Activated naive CD8-positive, alpha-beta T cell treated with anti-CD3 and anti-CD28 coated beads for 36 hours (primary cell): ENCODE measurements around the gene S100A7A. TPM values are rescaled to one million over a fixed set of nuclear protein-coding genes. Genes with fewer than 3 reads are reported as not detected.
"Not testable (repeated sequence)": the region's sequence is repeated elsewhere in the genome, so short reads cannot be mapped to it uniquely, and the experiment has no call there.

Source experiments
- DNase-seq: peaks from one replicate; pipeline ENCODE4 v3.0.0; 2021
- H3K27ac Mint-ChIP-seq: one replicate; pipeline ENCODE4 v1.8.0; 2022; ENCODE audit warnings: mild to moderate bottlenecking, moderate library complexity, mixed read lengths
- H3K27me3 Mint-ChIP-seq: one replicate; pipeline ENCODE4 v1.8.0; 2022; ENCODE audit warnings: mild to moderate bottlenecking, mixed read lengths
- H3K36me3 Mint-ChIP-seq: one replicate; pipeline ENCODE4 v1.8.0; 2021; ENCODE audit warnings: mild to moderate bottlenecking, mixed read lengths
- H3K4me1 Mint-ChIP-seq: one replicate; pipeline ENCODE4 v1.8.0; 2021; ENCODE audit warnings: mixed read lengths
- H3K4me3 Mint-ChIP-seq: one replicate; pipeline ENCODE4 v1.8.0; 2022; ENCODE audit warnings: mild to moderate bottlenecking, moderate library complexity, mixed read lengths
- H3K9me3 Mint-ChIP-seq: one replicate; pipeline ENCODE4 v1.8.0; 2022; ENCODE audit warnings: mixed read lengths
- total RNA-seq, 2 experiments: library from RNA; stranded (reverse); gene quantifications; one replicate each; pipeline ENCODE4 v1.2.3, GENCODE V29; 2021

Gene S100A7A
- total RNA-seq, 2 experiments from 2014 or later, result not detected

DNA sequence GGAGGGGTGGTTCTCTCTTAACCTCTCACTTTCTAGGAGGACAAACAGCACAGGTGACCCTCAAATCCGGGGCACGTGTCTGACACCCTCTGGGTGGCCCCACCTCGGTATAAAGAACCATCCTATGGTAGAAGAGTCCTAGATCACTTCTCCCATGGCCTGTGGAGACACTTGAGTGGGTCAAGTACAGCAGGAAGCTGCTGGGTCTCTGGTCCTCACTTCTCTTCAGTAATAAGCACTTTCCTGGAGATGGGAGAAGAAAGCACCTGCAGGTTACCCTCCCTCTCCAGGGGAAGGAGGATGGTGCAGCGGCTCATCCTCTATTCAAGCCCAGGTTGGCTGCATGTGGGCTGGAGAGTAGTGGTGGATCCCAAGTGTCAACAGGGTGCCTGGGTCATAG, 27.2 kb downstream of the S100A7A start:
- Mint-ChIP-seq H3K4me1 (no peaks in the 10 kb centered on the region), H3K27ac (no peak overlapping the region), H3K4me3 (no peak overlapping the region), H3K36me3 (no peaks in the 10 kb centered on the region), H3K27me3 (peaks cover 18% of the 10 kb centered on the region), H3K9me3 (no peaks in the 10 kb centered on the region)
- DNase-seq, result no peak

DNA sequence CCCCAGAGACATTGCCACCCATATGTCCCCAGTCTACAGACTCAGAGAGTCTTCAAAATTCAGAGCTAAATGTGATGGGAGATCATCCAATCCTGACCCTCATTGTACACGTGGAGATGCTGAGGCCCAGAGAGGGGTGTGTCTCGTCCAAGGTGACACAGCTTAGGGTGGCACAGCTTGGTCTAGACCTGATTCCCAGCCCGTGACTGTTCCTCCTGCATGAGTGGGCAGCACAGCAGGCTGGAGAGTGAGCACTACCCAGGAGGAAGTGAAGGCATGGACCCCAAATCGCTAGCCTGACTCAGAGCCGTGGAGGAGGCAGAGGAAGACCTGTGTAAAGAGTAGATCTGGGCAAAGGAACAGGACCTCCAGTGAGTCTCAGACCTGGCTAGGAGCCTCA, 27.8 kb downstream of the S100A7A start:
- Mint-ChIP-seq H3K27ac (no peak overlapping the region), H3K4me1 (no peaks in the 10 kb centered on the region), H3K36me3 (no peaks in the 10 kb centered on the region), H3K9me3 (no peaks in the 10 kb centered on the region), H3K27me3 (peaks cover 23% of the 10 kb centered on the region), H3K4me3 (no peak overlapping the region)
- no peak for DNase-seq

DNA sequence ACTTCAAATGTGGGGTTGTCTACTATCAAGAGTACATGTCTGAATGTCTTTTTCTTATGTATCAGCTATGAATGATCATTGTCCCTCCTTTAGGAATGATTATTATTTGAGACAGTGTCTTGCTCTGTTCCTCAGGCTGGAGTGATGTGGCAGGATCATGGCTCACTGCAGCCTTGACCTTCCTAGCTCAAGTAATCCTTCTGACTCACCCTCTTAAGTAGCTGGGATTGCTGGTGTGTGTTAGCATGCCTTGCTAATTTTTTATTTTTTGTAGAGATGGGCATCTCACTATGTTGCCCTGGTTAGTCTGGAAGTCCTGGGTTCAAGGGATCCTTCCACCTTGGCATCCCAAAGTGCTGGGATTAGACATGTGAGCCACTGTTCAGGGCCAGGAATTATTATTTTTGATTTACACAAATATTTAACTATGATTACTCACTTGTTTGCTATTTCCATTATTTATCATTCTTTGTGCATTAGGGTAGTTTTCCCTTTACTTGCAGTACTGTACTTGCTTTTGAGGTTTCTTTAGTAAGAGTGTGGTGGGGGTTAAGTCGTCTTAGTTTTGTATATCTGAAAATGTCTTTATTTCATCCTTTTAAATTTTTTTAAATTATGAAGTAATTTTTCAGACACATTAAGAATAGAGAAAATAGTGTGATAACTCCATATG, 31.3 kb downstream of the S100A7A start:
- H3K4me1 Mint-ChIP-seq, result no peaks in the 10 kb centered on the region
- H3K9me3 Mint-ChIP-seq, result no peaks in the 10 kb centered on the region
- DNase-seq, result no peak
- peaks cover 36% of the 10 kb centered on the region for H3K27me3 Mint-ChIP-seq
- no peak overlapping the region for H3K27ac Mint-ChIP-seq
- no peaks in the 10 kb centered on the region for H3K36me3 Mint-ChIP-seq
- no peak overlapping the region for H3K4me3 Mint-ChIP-seq

- DNase-seq, H3K9me3 Mint-ChIP-seq, H3K36me3 Mint-ChIP-seq, H3K4me1 Mint-ChIP-seq, H3K4me3 Mint-ChIP-seq, H3K27ac Mint-ChIP-seq: not testable (repeated sequence)
- peaks cover 39% of the 10 kb centered on the region for H3K27me3 Mint-ChIP-seq
These were observed 32.5 kb downstream of the S100A7A start for GRCh38 chr1:153448851-153449250.

DNA sequence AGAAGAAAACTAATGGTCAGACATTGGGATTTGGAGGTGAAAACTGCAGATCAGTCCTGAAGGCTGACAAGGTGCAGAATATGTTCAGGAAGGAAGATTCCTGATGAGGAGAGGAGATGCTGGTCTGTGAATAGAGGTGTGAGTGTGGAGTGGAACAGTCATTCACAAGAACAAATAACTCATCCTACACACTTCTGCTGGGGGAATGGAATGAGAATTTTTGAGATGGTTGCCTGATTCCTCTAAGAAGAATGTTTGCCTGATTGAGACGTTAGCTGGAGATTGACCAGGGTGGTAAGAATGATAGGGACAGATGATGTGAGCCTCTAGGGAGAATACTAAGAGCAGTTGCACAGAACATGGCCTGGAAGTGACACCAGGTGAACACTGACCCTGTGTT, 40.1 kb downstream of the S100A7A start:
- H3K4me1 Mint-ChIP-seq, result no peaks in the 10 kb centered on the region
- peaks cover 8% of the 10 kb centered on the region for H3K27me3 Mint-ChIP-seq

GRCh38 chr1:153459655-153460054, 43.3 kb downstream of the S100A7A start:
- H3K36me3 Mint-ChIP-seq, result no peaks in the 10 kb centered on the region
- no peaks in the 10 kb centered on the region for H3K9me3 Mint-ChIP-seq
- no peak overlapping the region for H3K4me3 Mint-ChIP-seq
- DNase-seq, result no peak
- no peak overlapping the region for H3K27ac Mint-ChIP-seq
- no peaks in the 10 kb centered on the region for H3K4me1 Mint-ChIP-seq
- peaks cover 14% of the 10 kb centered on the region for H3K27me3 Mint-ChIP-seq

More for the DNA sequence above, 40.1 kb downstream of the S100A7A start:
- Mint-ChIP-seq H3K4me3 (no peak overlapping the region), H3K36me3 (no peaks in the 10 kb centered on the region), H3K27ac (no peak overlapping the region), H3K9me3 (no peaks in the 10 kb centered on the region)
- no peak for DNase-seq

DNA sequence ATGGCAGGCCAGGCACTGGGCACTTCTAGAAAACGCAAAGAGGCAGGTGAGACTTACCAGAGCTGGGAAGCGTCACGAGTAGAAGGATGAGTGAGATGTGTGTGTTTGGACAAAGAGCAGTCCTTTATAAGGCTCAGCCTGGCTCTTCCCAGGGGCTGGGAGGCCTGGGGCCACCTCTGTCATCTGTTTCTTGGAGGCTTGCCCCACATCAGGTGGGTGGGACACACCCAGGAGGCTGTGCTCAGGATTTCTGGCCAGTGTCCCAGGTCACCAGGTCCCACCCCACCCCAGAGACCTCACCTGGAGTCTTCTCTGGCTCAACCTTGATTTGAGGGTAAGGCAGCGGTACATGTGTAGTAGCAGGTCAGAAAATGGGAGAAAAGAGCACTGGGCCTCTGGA, 44.2 kb downstream of the S100A7A start, which contains the start of gene S100A7:
TSS of gene S100A7 (minus strand) at position 101 of the 400 bp plus-strand sequence. CDS start 1,638 bp downstream, outside the sequence.
- Mint-ChIP-seq H3K4me1 (no peaks in the 10 kb centered on the region), H3K4me3 (no peak within 1 kb of the TSS), H3K27ac (no peak within 1 kb of the TSS), H3K36me3 (no peaks in the 10 kb centered on the region), H3K9me3 (no peaks in the 10 kb centered on the region), H3K27me3 (peaks cover 15% of the 10 kb centered on the region)
- DNase-seq, result no peak

GRCh38 chr1:153462741-153463140, 46.4 kb downstream of the S100A7A start:
- not testable (repeated sequence) for DNase-seq, H3K27ac Mint-ChIP-seq, H3K4me3 Mint-ChIP-seq, H3K9me3 Mint-ChIP-seq, H3K4me1 Mint-ChIP-seq, H3K36me3 Mint-ChIP-seq
- peaks cover 23% of the 10 kb centered on the region for H3K27me3 Mint-ChIP-seq

GRCh38 chr1:153465811-153466636, 49.7 kb downstream of the S100A7A start:
- H3K9me3 Mint-ChIP-seq, result peaks cover 6% of the 10 kb centered on the region
- no peaks in the 10 kb centered on the region for H3K36me3 Mint-ChIP-seq
- peak; percentile 65 for DNase-seq
- no peak overlapping the region for H3K27ac Mint-ChIP-seq
- H3K4me3 Mint-ChIP-seq, result no peak overlapping the region
- peaks cover 2% of the 10 kb centered on the region for H3K4me1 Mint-ChIP-seq
- H3K27me3 Mint-ChIP-seq, result peaks cover 27% of the 10 kb centered on the region

DNA sequence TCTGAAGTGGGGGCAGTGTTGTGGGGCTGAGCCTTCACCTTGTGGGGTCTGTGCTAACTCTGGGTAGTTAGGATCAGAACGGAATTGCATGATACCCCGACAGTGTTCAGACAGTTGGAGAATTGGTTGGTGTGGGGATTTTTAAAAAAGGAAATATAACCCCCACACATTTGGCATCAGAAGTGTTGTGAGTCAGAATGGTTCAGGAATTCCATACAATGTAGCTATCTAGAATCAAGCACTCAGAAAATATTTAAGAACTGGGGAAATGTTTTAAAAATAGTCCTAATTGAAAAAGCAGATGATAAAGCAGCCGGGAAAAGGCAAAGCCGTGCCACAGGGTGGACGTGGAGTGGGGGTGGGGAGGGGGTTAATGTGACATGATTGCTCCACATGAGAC, 50.6 kb downstream of the S100A7A start:
- no peak overlapping the region for H3K4me3 Mint-ChIP-seq
- H3K36me3 Mint-ChIP-seq, result no peaks in the 10 kb centered on the region

GRCh38 chr1:153470707-153471106, 54.4 kb downstream of the S100A7A start:
- Mint-ChIP-seq H3K36me3 (no peaks in the 10 kb centered on the region), H3K27me3 (peaks cover 10% of the 10 kb centered on the region), H3K27ac (no peak overlapping the region), H3K9me3 (peaks cover 14% of the 10 kb centered on the region), H3K4me3 (no peak overlapping the region), H3K4me1 (peaks cover 2% of the 10 kb centered on the region)
- no peak for DNase-seq

More for the DNA sequence above, 50.6 kb downstream of the S100A7A start:
- peaks cover 27% of the 10 kb centered on the region for H3K27me3 Mint-ChIP-seq
- H3K27ac Mint-ChIP-seq, result no peak overlapping the region
- peaks cover 2% of the 10 kb centered on the region for H3K4me1 Mint-ChIP-seq
- H3K9me3 Mint-ChIP-seq, result peaks cover 6% of the 10 kb centered on the region
- DNase-seq, result no peak

Other genes with a start within 250 kb of the S100A7A start
- not detected for gene LELP1, start 213.1 kb upstream of the S100A7A start, total RNA-seq
- gene PRR9, start 198.9 kb upstream of the S100A7A start, total RNA-seq, result not detected
- gene LORICRIN, start 156.8 kb upstream of the S100A7A start, total RNA-seq, result not detected
- not detected for gene PGLYRP3, start 103.6 kb upstream of the S100A7A start, total RNA-seq
- not detected for gene PGLYRP4, start 67.7 kb upstream of the S100A7A start, total RNA-seq
- gene S100A9, start 58.7 kb upstream of the S100A7A start, total RNA-seq, result not detected
- not detected for gene S100A12, start 40.9 kb upstream of the S100A7A start, total RNA-seq
- gene S100A8, start 25.4 kb upstream of the S100A7A start, total RNA-seq, result not detected
- not detected for gene S100A7, start 44.1 kb downstream of the S100A7A start, total RNA-seq
- 100 to 1,000 TPM; 144 to 155 TPM for gene S100A6, start 119.5 kb downstream of the S100A7A start, total RNA-seq
- gene S100A5, start 124.4 kb downstream of the S100A7A start, total RNA-seq, result 1 to 10 TPM; 1.2 to 1.6 TPM
- 10 to 100 TPM; 44.7 to 44.9 TPM for gene S100A4, start 129.3 kb downstream of the S100A7A start, total RNA-seq
- not detected for gene S100A3, start 132.7 kb downstream of the S100A7A start, total RNA-seq
- gene S100A2, start 149.3 kb downstream of the S100A7A start, total RNA-seq, result under 1 TPM in 1 of 2 experiments, not detected in 1; 0.60 TPM
- gene S100A16, start 196.6 kb downstream of the S100A7A start, total RNA-seq, result not detected
- gene S100A14, start 199.8 kb downstream of the S100A7A start, total RNA-seq, result not detected
- 1 to 10 TPM; 5.7 to 5.9 TPM for gene S100A13, start 211.0 kb downstream of the S100A7A start, total RNA-seq
- gene S100A1, start 211.9 kb downstream of the S100A7A start, total RNA-seq, result not detected
- gene CHTOP, start 217.5 kb downstream of the S100A7A start, total RNA-seq, result 10 to 100 TPM; 94.3 to 98.1 TPM
- gene SNAPIN, start 242.2 kb downstream of the S100A7A start, total RNA-seq, result 10 to 100 TPM; 32.9 to 34.7 TPM